Natural killer cell (primary cell): Measurements from ENCODE around the gene P4HB. TPM values are rescaled to one million over a fixed set of nuclear protein-coding genes. Genes with fewer than 3 reads are reported as not detected.
A peak's percentile ranks its signal among the peaks of the same experiment; 100 is the strongest.

Source experiments
- ATAC-seq, 3 donors: fragments of 150-1000 bp in 2 of 3; fragments of 200-7000 bp in 1 of 3; cut with Tn5 transposase; 1 replicate in 1 of 3; 2 replicates in 2 of 3; pipeline ENCODE4 v1.10.0; 2021; ENCODE audit warnings: mild to moderate bottlenecking in 2 of 3, moderate library complexity in 2 of 3
- DNase-seq, 2 donors: peaks; one replicate each; pipeline versions ENCODE4 v3.0.0 to v3.0.0-alpha.2; 2013 to 2021; ENCODE audit warnings: mixed read lengths in 1 of 2
- H3K27ac ChIP-seq: one replicate; pipeline ENCODE4 v1.5.1; 2013; ENCODE audit warnings: mild to moderate bottlenecking, low read length
- H3K27me3 ChIP-seq: one replicate; pipeline ENCODE4 v1.6.1; 2013; ENCODE audit warnings: low read length; ENCODE audit not compliant: control insufficient read depth, insufficient read depth
- H3K36me3 ChIP-seq: one replicate; pipeline ENCODE4 v1.6.1; 2013; ENCODE audit warnings: low read length; ENCODE audit not compliant: control insufficient read depth, insufficient read depth
- H3K4me1 ChIP-seq: one replicate; pipeline ENCODE4 v1.6.1; 2013; ENCODE audit warnings: low read length; ENCODE audit not compliant: control insufficient read depth, insufficient read depth
- H3K4me3 ChIP-seq: one replicate; pipeline ENCODE4 v1.5.1; 2013; ENCODE audit warnings: low read length
- H3K9me3 ChIP-seq: one replicate; pipeline ENCODE4 v1.6.1; 2013; ENCODE audit warnings: low read length; ENCODE audit not compliant: control insufficient read depth, insufficient read depth
- H3K27ac Mint-ChIP-seq, 2 donors: one replicate each; pipeline ENCODE4 v1.8.0; 2022; ENCODE audit warnings: mild to moderate bottlenecking in 2 of 2, mixed read lengths in 2 of 2, moderate library complexity in 1 of 2
- H3K27me3 Mint-ChIP-seq, 2 donors: one replicate each; pipeline ENCODE4 v1.8.0; 2022; ENCODE audit warnings: low read depth in 2 of 2, mixed read lengths in 2 of 2
- H3K36me3 Mint-ChIP-seq: one replicate; pipeline ENCODE4 v1.8.0; 2022; ENCODE audit warnings: mixed read lengths
- H3K4me1 Mint-ChIP-seq, 2 donors: one replicate each; pipeline ENCODE4 v1.8.0; 2022; ENCODE audit warnings: mixed read lengths in 2 of 2
- H3K4me3 Mint-ChIP-seq: one replicate; pipeline ENCODE4 v1.8.0; 2022; ENCODE audit warnings: mild to moderate bottlenecking, moderate library complexity, mixed read lengths
- H3K9me3 Mint-ChIP-seq, 2 donors: one replicate each; pipeline ENCODE4 v1.8.0; 2022; ENCODE audit warnings: mixed read lengths in 2 of 2
- CTCF ChIP-seq: fragments of 200-600 bp; IDR thresholded peaks from one replicate; pipeline ENCODE4 v1.8.0; 2022; ENCODE audit warnings: antibody characterized with exemption
- WGBS: methylation state at CpG from one replicate; pipeline ENCODE4 v1.1.7; 2013; ENCODE audit warnings: missing lambda C conversion rate; ENCODE audit not compliant: insufficient coverage; 5-methylcytosine and 5-hydroxymethylcytosine counted together
- intact Hi-C: fragments of 100-400 bp; cut with micrococcal nuclease; formaldehyde crosslinking; loops from one replicate; pipeline ENCODE4 v1.14.2; 2022
- total RNA-seq, 4 donors: library from RNA; stranded (reverse); fragments of 120-200 nt in 1 of 4; gene quantifications; one replicate each; pipeline versions ENCODE4 v1.2.3 to v1.2.4, GENCODE V29; 2013 to 2022

The P4HB gene
- total RNA-seq, 3 donors from 2014 or later (not counting 1 experiment from before 2014, with no cell fraction given): 334 to 468 (median 386) TPM

- Histone ChIP-seq H3K9me3 (no peaks in the 10 kb centered on the region), H3K27ac (no peak overlapping the region), H3K4me3 (no peak overlapping the region), H3K4me1 (no peaks in the 10 kb centered on the region), H3K27me3 (no peaks in the 10 kb centered on the region), H3K36me3 (peaks cover 57% of the 10 kb centered on the region)
- intact Hi-C loops: no loop called here
- no peak overlapping the region for H3K4me3 Mint-ChIP-seq
- H3K9me3 Mint-ChIP-seq: no peaks in the 10 kb centered on the region
- WGBS: 97% methylated on average over 38 of the region's 38 CpGs
- no peaks in the 10 kb centered on the region for H3K36me3 Mint-ChIP-seq
- H3K27ac Mint-ChIP-seq: no peak overlapping the region
- no peak for DNase-seq
- H3K4me1 Mint-ChIP-seq: no peaks in the 10 kb centered on the region
- no peak for TF ChIP-seq CTCF
- ATAC-seq: no peak
- no peaks in the 10 kb centered on the region for H3K27me3 Mint-ChIP-seq
Measured at GRCh38 chr17:81845881-81846742, 14.2 kb downstream of the P4HB start.

DNA sequence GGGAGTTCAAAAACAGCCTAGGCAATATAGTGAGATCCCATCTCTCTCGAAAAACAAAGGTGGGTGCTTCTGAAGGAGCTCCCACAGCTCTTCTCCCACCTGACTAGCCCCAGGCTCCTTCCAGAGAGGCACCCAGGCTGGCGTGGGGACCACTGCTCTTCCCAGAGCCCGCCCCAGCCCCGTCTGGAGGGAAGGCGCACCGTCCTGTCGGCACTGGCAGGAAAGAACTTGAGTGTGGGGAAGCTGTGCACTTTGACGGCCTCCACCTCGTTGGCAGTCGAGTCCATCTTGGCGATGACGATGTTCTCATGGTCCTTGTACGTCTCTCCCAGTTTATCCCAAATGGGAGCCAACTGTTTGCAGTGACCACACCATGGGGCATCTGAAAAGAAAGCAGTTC is 15.0 kb downstream of the P4HB start:
- H3K4me1 ChIP-seq: no peaks in the 10 kb centered on the region
- H3K4me3 Mint-ChIP-seq: no peak overlapping the region
- no peaks in the 10 kb centered on the region for H3K9me3 ChIP-seq
- no peak overlapping the region for H3K27ac Mint-ChIP-seq
- H3K36me3 Mint-ChIP-seq: no peaks in the 10 kb centered on the region
- no peak for TF ChIP-seq CTCF
- no peaks in the 10 kb centered on the region for H3K4me1 Mint-ChIP-seq
- intact Hi-C loops: no loop called here
- H3K27ac ChIP-seq: no peak overlapping the region
- H3K27me3 ChIP-seq: no peaks in the 10 kb centered on the region
- DNase-seq: no peak
- H3K27me3 Mint-ChIP-seq: no peaks in the 10 kb centered on the region
- 98% methylated on average over 13 of the region's 13 CpGs for WGBS
- peaks cover 55% of the 10 kb centered on the region for H3K36me3 ChIP-seq
- no peak for ATAC-seq
- no peaks in the 10 kb centered on the region for H3K9me3 Mint-ChIP-seq
- H3K4me3 ChIP-seq: no peak overlapping the region

DNA sequence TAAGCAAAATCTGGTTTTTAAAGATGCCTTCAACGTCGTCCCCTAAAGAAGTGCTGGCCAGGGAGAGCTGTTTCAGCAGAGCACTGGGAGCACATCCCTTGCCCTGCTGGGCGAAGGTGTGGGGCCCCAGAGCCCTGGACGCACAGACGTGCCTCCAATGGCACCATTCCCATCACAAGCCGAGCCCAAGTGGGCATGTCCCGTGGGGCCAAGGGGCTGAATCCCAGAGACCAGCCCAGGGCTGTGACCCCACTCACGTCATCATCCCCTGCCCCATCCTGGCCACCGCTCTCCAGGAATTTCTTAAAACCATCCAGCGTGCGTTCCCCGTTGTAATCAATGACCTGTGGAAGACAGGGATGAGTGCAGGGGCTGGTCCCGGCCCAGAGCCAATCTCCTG is 15.4 kb downstream of the P4HB start:
- no peaks in the 10 kb centered on the region for H3K4me1 ChIP-seq
- peaks cover 55% of the 10 kb centered on the region for H3K36me3 ChIP-seq
- no peak for TF ChIP-seq CTCF
- H3K27me3 ChIP-seq: no peaks in the 10 kb centered on the region
- Mint-ChIP-seq H3K27me3 (no peaks in the 10 kb centered on the region), H3K36me3 (no peaks in the 10 kb centered on the region), H3K9me3 (no peaks in the 10 kb centered on the region), H3K27ac (peak overlapping the region in 1 of 2 donors; percentile 66), H3K4me3 (no peak overlapping the region), H3K4me1 (no peaks in the 10 kb centered on the region)
- H3K27ac ChIP-seq: no peak overlapping the region
- H3K9me3 ChIP-seq: no peaks in the 10 kb centered on the region
- WGBS: 96% methylated on average over 13 of the region's 13 CpGs
- H3K4me3 ChIP-seq: no peak overlapping the region
- DNase-seq: no peak
- ATAC-seq: no peak
- intact Hi-C loops: no loop called here
